Spleen (tissue), 11 donors: ENCODE results near the gene HCK. TPM values are rescaled to one million over a fixed set of nuclear protein-coding genes. Genes with fewer than 3 reads are reported as not detected.

Source experiments
- DNase-seq: peaks from one replicate; pipeline ENCODE4 v3.0.0-alpha.2; 2020
- H3K27ac ChIP-seq, 8 donors: fragments of 200-600 bp; sonication (generic) in 7 of 8; 1 replicate in 4 of 8; 2 replicates in 4 of 8; pipeline versions ENCODE4 v1.5.0 to v1.8.0; 2016 to 2021; ENCODE audit warnings: inconsistent platforms in 4 of 8, mild to moderate bottlenecking in 4 of 8, moderate library complexity in 1 of 8
- H3K27me3 ChIP-seq, 7 donors: fragments of 200-600 bp; sonication (generic) in 6 of 7; replicated peaks in 1 of 7; 1 replicate in 4 of 7; 2 replicates in 3 of 7; pipeline versions ENCODE4 v1.5.0 to v1.8.0; 2016 to 2021; ENCODE audit warnings: inconsistent platforms in 3 of 7, mild to moderate bottlenecking in 1 of 7
- H3K36me3 ChIP-seq, 6 donors: fragments of 200-600 bp; sonication (generic) in 5 of 6; 1 replicate in 4 of 6; 2 replicates in 2 of 6; pipeline versions ENCODE4 v1.5.0 to v1.8.0; 2016 to 2021; ENCODE audit warnings: inconsistent platforms in 2 of 6
- H3K4me1 ChIP-seq, 6 donors: fragments of 200-600 bp; sonication (generic) in 5 of 6; 1 replicate in 3 of 6; 2 replicates in 3 of 6; pipeline versions ENCODE4 v1.5.0 to v1.8.0; 2016 to 2021; ENCODE audit warnings: inconsistent platforms in 3 of 6
- H3K4me3 ChIP-seq, 8 donors: fragments of 200-600 bp; sonication (generic) in 7 of 8; 1 replicate in 4 of 8; 2 replicates in 4 of 8; pipeline versions ENCODE4 v1.5.0 to v1.8.0; 2016 to 2021; ENCODE audit warnings: inconsistent platforms in 4 of 8, mild to moderate bottlenecking in 4 of 8, moderate library complexity in 2 of 8
- H3K9me3 ChIP-seq, 8 donors: fragments of 200-600 bp; sonication (generic) in 7 of 8; 1 replicate in 4 of 8; 2 replicates in 4 of 8; pipeline versions ENCODE4 v1.5.0 to v1.8.0; 2016 to 2021; ENCODE audit warnings: inconsistent platforms in 4 of 8
- POLR2A ChIP-seq, 3 donors: fragments of 450-650 bp; IDR thresholded peaks; one replicate each; pipeline ENCODE4 v1.5.1; 2017; ENCODE audit warnings: antibody characterized with exemption in 3 of 3, mild to moderate bottlenecking in 1 of 3
- POLR2AphosphoS5 ChIP-seq, 3 donors: sonication (generic); formaldehyde crosslinking; IDR thresholded peaks; one replicate each; pipeline ENCODE4 v1.5.1; 2017; ENCODE audit warnings: antibody characterized with exemption in 3 of 3
- WGBS, 5 donors: extraction: QIAGEN DNeasy Blood & Tissue Kit in 3 of 5; methylation state at CpG; one replicate each; pipeline versions ENCODE4 v1.1.5 to v1.1.7; 2013 to 2018; 5-methylcytosine and 5-hydroxymethylcytosine counted together
- intact Hi-C: fragments of 100-400 bp; cut with DNase I; formaldehyde crosslinking; loops from one replicate; pipeline ENCODE4 v1.15.0; 2023; ENCODE audit warnings: low total_unique reads
- polyA plus RNA-seq, 3 donors: library from polyadenylated mRNA; stranded (reverse); fragments of 200-250 nt; gene quantifications; one replicate each; pipeline ENCODE4 v1.2.1, GENCODE V29; 2013
- total RNA-seq, 7 donors: library from RNA; depleted of rRNA in 3 of 7; stranded (reverse); fragments of >200 nt in 3 of 7; fragmentation: NEBNext Ultra II Directional in 4 of 7; extraction: Animal tissue kit (Norgen Biotek cat#: 25700) in 4 of 7; gene quantifications; one replicate each; pipeline versions ENCODE4 v1.1.0 to v1.2.1, GENCODE V29; 2016 to 2021
- TF ChIP-seq, protein P1 (sequence below), 11 experiments: fragments of 200-600 bp in 7 of 11; fragments of 450-650 bp in 4 of 11; sonication (generic) in 4 of 11; IDR thresholded peaks in 8 of 11; conservative IDR thresholded peaks in 3 of 11; 1 replicate in 7 of 11; 2 replicates in 4 of 11; pipeline versions ENCODE4 v1.4.0 to v1.8.0; 2016 to 2021; ENCODE audit warnings: antibody characterized with exemption in 11 of 11, inconsistent platforms in 4 of 11, mild to moderate bottlenecking in 1 of 11
- donor health status: healthy with polysubstance abuse.
- donor health status: DM: no; HTN: no; CAD: no; lungs with moderate emphysema.
- donor health status: DM: no; HTN: no; CAD: no.
- donor health status: Bipolar disorder and iron deficiency.
- donor health status: healthy.
- donor health status: DM: no; HTN: no; CAD: no.
- donor health status: DM: yes; HTN: yes; CAD: no.

Gene HCK
- total and polyA plus RNA-seq, 10 donors: 44.3 to 341 (median 151) TPM

DNA sequence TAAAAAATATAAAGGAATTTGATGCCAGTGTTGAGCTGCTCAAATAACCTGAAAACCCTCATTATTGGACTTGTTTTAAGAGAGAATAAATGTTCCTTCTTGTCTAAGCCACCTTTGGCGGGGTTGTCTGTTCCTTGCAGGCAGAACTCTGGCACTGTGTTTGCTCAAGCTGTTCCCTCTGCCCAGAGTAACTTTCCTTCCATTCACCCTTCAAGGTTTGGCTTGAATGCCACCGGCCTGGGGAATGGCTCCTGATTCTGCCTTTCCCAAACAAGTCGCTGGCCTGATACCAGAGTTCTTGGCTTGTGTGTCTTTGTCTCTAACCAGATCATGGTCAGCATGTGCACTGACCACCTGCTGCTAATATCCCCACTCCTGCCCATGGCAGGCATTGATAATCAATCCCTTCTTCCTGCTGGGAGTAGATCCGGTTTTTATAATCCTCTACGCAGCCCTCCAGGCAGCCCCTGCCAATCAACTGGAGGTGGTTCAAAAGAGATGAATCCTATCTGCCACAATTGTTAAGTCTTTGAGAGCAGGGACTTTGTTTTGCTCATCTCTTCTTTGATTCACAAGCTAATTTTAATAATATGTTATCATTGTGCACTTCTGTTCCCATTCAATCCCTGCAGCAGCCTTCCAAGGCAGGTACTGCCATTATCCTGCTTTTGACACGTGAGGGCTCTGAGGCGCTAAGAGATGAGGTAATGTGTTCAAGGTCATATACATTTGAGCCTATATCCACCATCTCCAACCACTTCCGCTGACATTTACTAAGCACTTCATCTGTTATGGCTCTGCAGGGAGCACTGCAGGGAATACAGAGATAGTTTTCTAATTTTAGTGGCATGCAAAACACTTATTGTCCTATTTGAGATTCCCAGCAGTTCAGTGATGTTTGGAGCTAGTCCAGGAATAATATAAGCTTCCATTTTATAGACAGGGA lies 44.9 kb upstream of the HCK start:
- Histone ChIP-seq H3K4me3 (no peak overlapping the region), H3K4me1 (peaks cover 2 to 31% (median 20%) of the 10 kb centered on the region in 6 donors), H3K27ac (peak overlapping the region; percentile 15 to 87 (median 80)), H3K9me3 (no peaks in the 10 kb centered on the region), H3K27me3 (peaks cover 0 to 21% (median 0%) of the 10 kb centered on the region in 7 donors), H3K36me3 (no peaks in the 10 kb centered on the region)
- intact Hi-C loops: no loop called here
- TF ChIP-seq POLR2A (IDR thresholded peaks at IDR 0.05) (no peak), POLR2AphosphoS5 (IDR thresholded peaks at IDR 0.05) (no peak)
- TF ChIP-seq, protein P1, sequence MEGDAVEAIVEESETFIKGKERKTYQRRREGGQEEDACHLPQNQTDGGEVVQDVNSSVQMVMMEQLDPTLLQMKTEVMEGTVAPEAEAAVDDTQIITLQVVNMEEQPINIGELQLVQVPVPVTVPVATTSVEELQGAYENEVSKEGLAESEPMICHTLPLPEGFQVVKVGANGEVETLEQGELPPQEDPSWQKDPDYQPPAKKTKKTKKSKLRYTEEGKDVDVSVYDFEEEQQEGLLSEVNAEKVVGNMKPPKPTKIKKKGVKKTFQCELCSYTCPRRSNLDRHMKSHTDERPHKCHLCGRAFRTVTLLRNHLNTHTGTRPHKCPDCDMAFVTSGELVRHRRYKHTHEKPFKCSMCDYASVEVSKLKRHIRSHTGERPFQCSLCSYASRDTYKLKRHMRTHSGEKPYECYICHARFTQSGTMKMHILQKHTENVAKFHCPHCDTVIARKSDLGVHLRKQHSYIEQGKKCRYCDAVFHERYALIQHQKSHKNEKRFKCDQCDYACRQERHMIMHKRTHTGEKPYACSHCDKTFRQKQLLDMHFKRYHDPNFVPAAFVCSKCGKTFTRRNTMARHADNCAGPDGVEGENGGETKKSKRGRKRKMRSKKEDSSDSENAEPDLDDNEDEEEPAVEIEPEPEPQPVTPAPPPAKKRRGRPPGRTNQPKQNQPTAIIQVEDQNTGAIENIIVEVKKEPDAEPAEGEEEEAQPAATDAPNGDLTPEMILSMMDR (IDR thresholded peaks at IDR 0.05 in 8 of 11, conservative IDR thresholded peaks at IDR 0.05 in 3 of 11): no peak
- 68 to 79% (median 71%) methylated on average over 8 of the region's 8 CpGs for WGBS, 5 donors
- peak; percentile 27 for DNase-seq

GRCh38 chr20:32007787-32008616 lies 44.0 kb upstream of the HCK start:
- no peak overlapping the region for H3K4me3 ChIP-seq
- intact Hi-C loops: no loop called here
- H3K4me1 ChIP-seq: peaks cover 2 to 31% (median 20%) of the 10 kb centered on the region in 6 donors
- peak; percentile 87 for DNase-seq
- H3K27me3 ChIP-seq: peaks cover 0 to 21% (median 0%) of the 10 kb centered on the region in 7 donors
- no peaks in the 10 kb centered on the region for H3K9me3 ChIP-seq
- H3K36me3 ChIP-seq: no peaks in the 10 kb centered on the region
- 38 to 48% (median 42%) methylated on average over 9 to 10 of the region's 10 CpGs for WGBS, 5 donors
- peak overlapping the region in 7 of 8 donors; percentile 56 to 87 (median 82) for H3K27ac ChIP-seq
- TF ChIP-seq POLR2A (IDR thresholded peaks at IDR 0.05): no peak
- peak; percentile 77 to 91 (median 86) for TF ChIP-seq POLR2AphosphoS5 (IDR thresholded peaks at IDR 0.05)

DNA sequence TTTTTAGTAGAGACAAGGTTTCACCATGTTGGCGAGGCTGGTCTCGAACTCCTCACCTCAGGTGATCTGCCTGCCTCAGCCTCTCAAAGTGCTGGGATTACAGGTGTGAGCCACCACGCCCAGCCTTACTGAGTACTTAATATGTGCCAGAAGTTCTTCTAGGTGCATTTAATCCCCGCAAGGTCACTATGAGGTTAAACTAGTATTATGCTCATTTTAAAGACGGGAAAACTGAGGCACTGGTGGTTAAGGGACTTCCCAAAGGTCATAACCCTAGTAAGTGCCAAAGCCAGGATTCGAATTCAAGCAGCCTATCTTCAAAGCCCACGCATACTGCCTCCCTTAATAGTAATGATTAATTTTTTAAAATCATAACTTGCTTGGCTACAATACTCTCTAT lies 42.5 kb upstream of the HCK start:
- Histone ChIP-seq H3K36me3 (no peaks in the 10 kb centered on the region), H3K4me1 (peaks cover 2 to 43% (median 20%) of the 10 kb centered on the region in 6 donors), H3K27ac (peak overlapping the region; percentile 3 to 87 (median 80)), H3K27me3 (peaks cover 0 to 24% (median 0%) of the 10 kb centered on the region in 7 donors), H3K9me3 (no peaks in the 10 kb centered on the region), H3K4me3 (peak overlapping the region in 1 of 8 donors; percentile 81)
- DNase-seq: peak; percentile 18
- intact Hi-C loops: no loop called here
- TF ChIP-seq POLR2A (IDR thresholded peaks at IDR 0.05) (no peak), POLR2AphosphoS5 (IDR thresholded peaks at IDR 0.05) (no peak)
- TF ChIP-seq, protein P1 (IDR thresholded peaks at IDR 0.05 in 8 of 11, conservative IDR thresholded peaks at IDR 0.05 in 3 of 11): no peak
- 67 to 75% (median 73%) methylated on average over 7 of the region's 7 CpGs for WGBS, 5 donors

- H3K9me3 ChIP-seq: no peaks in the 10 kb centered on the region
- WGBS, 5 donors: 51 to 73% (median 59%) methylated on average over 2 of the region's 2 CpGs
- H3K27ac ChIP-seq: peak within 1 kb of the TSS; percentile 57 to 88 (median 80)
- peak; percentile 84 for DNase-seq
- intact Hi-C loops: no loop called here
- TF ChIP-seq POLR2A (IDR thresholded peaks at IDR 0.05) (peak in 1 of 3 donors; percentile 50), POLR2AphosphoS5 (IDR thresholded peaks at IDR 0.05) (peak; percentile 76 to 89 (median 89))
- TF ChIP-seq, protein P1 (IDR thresholded peaks at IDR 0.05 in 8 of 11, conservative IDR thresholded peaks at IDR 0.05 in 3 of 11): no peak
- peaks cover 2 to 48% (median 20%) of the 10 kb centered on the region in 6 donors for H3K4me1 ChIP-seq
- peak within 1 kb of the TSS; percentile 20 to 81 (median 44) for H3K4me3 ChIP-seq
- no peaks in the 10 kb centered on the region for H3K36me3 ChIP-seq
- peaks cover 0 to 28% (median 0%) of the 10 kb centered on the region in 7 donors for H3K27me3 ChIP-seq
These were observed 41.9 kb upstream of the HCK start, which contains the start of gene CCM2L for GRCh38 chr20:32010101-32010500. TSS of gene CCM2L (plus strand) at chr20:32010438. CDS start at chr20:32010455, 17 bp downstream.
